GM04503 (cell line): ENCODE data around the gene ADK.

ENCODE experiments used
- DNase-seq: peaks from one replicate; pipeline ENCODE4 v3.0.0-alpha.2; 2012; ENCODE audit warnings: low read depth

ADK gene

DNA sequence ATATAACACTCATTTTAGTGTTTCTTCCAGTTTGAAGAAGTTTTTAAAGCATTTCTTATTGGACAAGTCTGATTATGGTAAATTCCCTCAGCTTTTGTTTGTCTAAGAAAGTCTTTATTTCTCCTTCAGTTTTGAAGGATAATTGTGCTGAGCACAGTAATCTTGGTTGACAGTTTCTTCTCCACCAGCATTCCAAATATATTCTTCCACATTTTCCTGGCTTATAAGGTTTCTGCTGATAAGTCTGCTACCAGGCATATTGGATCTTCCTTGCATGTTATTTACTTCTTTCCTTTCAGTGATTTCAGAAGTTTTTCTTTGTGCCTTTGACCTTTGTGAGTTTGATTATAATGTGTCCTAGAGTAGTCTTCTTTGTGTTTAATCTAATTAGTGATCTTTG lies 210.7 kb downstream of the ADK start:
- DNase-seq: no peak

GRCh38 chr10:74363727-74364126 lies 212.7 kb downstream of the ADK start:
- no peak for DNase-seq

- DNase-seq: no peak
Observed at GRCh38 chr10:74365109-74365508, 214.1 kb downstream of the ADK start.

GRCh38 chr10:74371696-74372095 lies 220.7 kb downstream of the ADK start:
- DNase-seq: no peak

- DNase-seq: no peak
Observed at GRCh38 chr10:74373059-74373458, 222.0 kb downstream of the ADK start.

DNA sequence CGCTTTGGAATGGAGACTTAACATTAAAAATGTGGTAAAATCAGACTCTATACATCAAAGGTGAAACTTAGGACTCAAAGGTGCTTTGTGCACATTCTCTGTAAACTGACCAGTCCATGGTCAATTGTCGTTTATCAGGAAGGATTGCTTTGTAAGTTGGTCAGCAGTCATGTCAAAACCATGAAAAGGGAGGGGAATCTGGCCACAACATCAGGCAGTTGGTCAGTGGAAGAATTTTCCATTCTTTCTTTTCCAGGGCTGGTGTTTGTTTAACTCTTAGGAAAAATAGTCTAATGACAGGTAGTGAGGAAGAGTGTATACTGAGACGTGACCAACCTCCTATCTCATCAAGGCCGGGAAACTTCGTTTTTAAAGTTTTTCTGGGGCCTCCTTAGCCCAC lies 226.5 kb downstream of the ADK start:
- DNase-seq: no peak

GRCh38 chr10:74379474-74379873 lies 228.5 kb downstream of the ADK start:
- no peak for DNase-seq

DNA sequence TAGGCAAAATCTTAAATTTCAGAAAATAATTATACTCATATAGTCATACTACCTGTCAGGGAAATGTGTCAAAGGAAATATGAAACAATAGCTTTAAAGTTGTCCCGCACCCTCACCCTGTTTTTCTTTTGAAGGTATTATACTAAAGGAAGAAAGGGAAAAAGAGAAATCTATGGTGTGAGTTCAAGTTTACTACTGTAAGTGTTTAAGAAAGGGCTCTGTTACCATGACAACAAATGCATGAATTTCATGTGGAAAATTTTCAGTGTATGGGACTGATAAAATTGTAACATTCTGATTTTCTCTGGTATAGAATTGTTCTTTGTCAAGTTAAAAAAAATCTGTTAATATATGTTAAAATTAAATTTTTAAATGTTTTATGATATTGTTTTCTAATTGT lies 229.8 kb downstream of the ADK start:
- no peak for DNase-seq

DNA sequence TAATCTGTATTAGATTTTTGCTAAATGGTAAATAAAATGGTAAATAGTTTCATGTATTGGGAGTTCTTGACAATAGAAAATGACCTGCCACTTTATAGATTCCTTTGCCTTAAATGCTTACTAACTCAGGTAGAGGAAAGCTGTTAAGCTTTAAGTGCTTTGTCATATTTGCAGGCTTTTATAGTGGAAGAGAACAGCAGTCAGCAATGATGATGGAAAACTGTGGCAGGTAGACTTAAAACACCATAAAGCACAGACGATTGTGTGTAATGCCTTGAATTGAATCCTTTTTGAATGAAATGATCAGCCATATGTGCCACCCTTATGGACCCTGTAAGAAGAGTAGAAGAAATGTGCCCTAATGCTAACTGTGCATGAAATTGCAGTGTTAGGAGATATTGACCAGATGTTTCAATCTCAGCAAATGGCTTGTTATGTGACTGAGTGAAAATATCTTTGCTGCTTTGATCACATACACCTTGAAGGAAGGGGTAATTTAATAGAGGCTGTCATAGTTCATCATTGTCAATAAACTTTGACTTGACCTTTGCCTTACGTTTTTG lies 230.4 kb downstream of the ADK start:
- no peak for DNase-seq

- DNase-seq: no peak
Observed at GRCh38 chr10:74382663-74383062, 231.6 kb downstream of the ADK start.

- no peak for DNase-seq
Observed at GRCh38 chr10:74383642-74384041, 232.6 kb downstream of the ADK start.

DNA sequence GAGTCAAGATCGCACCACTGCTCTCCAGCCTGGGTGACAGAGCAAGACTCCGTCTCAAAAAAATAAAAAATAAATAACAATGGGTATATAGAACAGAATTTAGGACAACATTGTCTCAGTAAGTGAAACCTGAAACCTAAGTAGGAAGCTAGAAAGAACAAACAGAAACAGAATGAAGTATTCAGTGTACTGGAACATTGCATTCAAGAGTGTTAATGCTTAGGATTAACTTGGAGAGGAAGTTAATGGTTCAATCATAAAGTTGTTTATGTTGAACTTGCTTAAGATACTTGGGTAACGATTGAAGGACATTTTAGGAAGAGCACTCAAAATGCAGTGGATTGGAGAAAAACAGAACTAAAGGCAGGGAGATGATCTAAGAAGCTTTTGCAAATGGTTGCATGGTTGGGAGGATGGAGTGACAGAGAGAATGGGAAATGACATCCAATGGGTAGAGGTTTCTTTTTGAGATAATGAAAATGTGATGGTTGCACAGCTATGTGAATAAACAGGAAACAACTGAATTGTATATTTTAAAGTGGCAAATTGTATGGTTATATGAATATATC lies 233.7 kb downstream of the ADK start:
- DNase-seq: no peak

DNA sequence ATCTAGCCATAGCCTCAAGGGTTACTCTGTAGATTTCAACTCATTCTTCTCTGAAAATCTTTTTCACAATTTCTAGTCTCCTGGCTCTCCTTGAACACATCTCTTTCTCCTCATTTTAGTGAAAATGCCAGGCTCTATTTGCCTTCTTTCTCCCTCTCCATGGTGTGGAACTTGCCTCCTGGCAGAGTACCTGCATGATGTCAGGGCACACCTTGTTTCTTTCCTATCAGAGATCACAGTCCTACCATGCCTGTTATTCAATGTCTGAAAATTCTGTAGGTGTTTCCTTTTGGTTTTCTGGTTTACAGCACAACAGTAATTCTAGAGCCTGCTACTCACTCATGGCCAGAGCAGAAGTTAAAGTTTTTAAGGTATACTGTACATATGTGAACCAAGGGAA lies 237.8 kb downstream of the ADK start:
- no peak for DNase-seq

GRCh38 chr10:74391786-74392185 lies 240.8 kb downstream of the ADK start:
- no peak for DNase-seq

- no peak for DNase-seq
Observed at GRCh38 chr10:74394416-74394969, 243.5 kb downstream of the ADK start.

- no peak for DNase-seq
Observed at GRCh38 chr10:74400186-74400585, 249.2 kb downstream of the ADK start.

GRCh38 chr10:74406006-74406405 lies 255.0 kb downstream of the ADK start:
- DNase-seq: no peak

DNA sequence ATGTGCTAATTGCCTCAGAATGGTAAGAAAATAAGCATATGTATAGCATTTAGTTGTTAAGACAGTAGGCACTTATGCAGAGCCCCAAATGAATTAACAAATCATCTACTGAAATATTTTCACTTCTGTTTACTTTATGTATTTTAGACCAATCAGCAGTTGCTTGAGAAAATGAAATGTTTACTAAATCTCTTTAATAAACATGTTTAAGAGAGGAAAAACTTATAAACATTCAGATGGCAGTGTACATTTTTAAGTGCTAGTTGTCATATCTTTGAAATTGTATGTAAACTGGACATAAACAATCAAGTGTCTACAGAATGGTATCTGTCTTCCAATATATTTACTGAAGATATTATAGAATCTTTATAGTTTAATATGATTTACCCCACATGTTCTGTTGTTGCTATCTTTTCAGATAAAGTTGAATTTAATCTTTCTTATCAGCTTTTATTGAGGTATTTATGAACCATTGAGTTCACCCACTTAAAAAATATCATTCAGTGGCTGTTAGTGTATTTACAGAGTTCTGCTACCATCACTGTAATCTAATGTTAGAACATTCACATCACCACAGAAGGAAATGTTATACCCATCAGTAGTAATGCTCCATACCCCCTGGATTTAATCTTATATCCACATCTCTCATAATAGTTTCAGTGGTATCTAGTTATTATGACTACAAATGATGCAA lies 264.3 kb downstream of the ADK start:
- no peak for DNase-seq

DNA sequence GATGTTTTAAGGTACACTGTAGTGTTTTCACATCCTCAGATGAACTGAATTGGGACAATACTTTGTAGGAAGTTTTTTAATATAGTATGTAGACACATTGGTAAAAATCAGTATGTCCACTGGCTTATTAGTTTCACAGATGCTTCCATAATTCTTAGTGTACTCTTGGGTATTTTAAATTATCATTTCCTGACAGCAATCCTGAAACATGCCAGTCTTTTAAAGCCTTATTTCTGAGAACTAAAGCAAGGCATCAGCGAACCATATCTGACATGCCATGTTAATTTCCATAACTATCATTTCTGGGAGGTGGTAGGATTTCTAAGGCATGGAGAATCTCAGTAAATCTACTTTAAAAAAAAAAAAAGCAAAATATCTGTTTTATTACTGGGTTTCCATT lies 266.4 kb downstream of the ADK start:
- no peak for DNase-seq

- DNase-seq: no peak
Observed at GRCh38 chr10:74418285-74418872, 267.4 kb downstream of the ADK start.

DNA sequence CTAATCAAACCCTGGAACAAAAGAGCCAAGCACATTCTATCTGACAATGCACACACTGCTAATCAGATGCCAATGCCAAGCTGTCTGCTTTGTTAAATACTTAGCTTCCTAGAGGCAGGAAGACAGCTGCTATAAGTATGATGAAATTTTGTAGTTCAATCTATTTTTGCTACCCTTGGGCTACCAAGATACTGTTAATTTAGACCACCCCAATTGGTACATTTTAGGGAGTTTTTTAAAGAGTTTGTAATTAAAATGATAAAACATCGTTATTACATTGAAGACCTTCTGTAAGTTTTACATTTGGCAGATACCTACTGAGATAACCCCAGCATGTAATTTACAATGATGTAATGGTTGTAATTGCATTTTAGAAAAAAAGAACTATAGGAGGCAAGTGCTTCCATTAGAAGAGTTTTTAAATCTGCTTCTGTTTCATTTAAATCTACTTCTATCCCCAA lies 268.5 kb downstream of the ADK start:
- DNase-seq: no peak

- DNase-seq: no peak
Observed at GRCh38 chr10:74419958-74420375, 268.9 kb downstream of the ADK start.

- no peak for DNase-seq
Observed at GRCh38 chr10:74424565-74424964, 273.5 kb downstream of the ADK start.
